ENCODE data around the gene RPL10A. TPM values are rescaled to one million over a fixed set of nuclear protein-coding genes. Genes with fewer than 3 reads are reported as not detected.

Gene RPL10A
- total RNA-seq, 4 donors from 2014 or later, result 952 to 1,436 (median 1,121) TPM

DNA sequence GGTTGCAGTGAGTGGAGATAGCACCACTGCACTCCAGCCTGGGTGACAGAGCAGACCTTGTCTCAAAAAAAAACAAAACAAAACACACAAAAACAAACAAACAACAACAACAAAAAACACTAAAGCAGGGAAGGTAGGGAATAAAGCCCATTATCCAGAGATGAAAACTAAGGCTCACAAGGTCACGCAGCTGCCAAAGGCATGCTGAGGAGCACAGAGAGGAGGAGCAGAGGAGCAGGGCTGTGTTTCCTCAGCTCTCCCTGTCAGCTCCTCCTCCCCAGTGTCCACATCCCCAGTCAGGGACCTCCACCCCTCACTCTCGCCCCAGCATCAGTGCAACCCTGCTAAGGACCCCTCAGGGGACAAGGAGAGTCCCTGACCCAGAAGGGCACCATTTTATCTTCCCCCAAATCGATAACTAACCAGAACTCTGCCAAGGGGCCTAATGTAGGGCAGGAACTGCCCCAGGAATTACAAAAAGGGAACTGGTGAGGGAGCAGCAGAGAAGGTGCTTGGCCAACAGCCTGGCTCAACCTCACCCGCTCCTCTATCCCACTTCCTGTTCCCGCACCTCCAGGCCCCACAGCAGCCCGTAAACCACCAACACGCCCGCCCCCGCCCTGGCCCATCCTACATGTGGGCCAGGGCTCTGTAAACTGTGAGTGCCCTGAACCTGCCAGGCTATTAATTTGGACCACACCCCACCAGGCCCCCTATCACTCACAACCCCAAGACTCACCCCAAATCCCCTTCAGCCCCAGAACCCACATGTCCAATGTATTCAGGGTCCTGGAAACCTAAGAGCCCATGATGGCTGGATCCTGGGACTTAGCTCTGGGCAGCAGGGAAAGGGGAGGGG is 19.7 kb downstream of the RPL10A start:
- H3K4me1 ChIP-seq, result peaks cover 0 to 69% (median 22%) of the 10 kb centered on the region in 4 donors

DNA sequence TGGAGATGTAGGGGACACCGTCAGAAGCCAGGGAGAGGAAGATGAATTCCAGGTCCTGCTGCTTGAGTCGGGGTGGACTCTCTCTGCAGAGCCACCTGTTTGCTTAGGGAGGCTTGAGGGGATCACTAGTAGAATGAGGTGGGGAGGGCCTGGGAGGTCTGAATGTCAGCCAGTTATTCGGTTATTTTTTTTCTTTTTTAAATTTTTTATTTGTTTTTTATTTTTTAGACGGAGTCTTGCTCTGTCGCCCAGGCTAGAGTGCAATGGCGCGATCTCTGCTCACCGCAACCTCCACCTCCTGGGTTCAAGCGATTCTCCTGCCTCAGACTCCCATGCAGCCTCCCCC is 20.3 kb downstream of the RPL10A start:
- TF ChIP-seq POLR2A (IDR thresholded peaks at IDR 0.05) (no peak), EP300 (IDR thresholded peaks at IDR 0.05) (no peak)
- TF ChIP-seq, protein P1, sequence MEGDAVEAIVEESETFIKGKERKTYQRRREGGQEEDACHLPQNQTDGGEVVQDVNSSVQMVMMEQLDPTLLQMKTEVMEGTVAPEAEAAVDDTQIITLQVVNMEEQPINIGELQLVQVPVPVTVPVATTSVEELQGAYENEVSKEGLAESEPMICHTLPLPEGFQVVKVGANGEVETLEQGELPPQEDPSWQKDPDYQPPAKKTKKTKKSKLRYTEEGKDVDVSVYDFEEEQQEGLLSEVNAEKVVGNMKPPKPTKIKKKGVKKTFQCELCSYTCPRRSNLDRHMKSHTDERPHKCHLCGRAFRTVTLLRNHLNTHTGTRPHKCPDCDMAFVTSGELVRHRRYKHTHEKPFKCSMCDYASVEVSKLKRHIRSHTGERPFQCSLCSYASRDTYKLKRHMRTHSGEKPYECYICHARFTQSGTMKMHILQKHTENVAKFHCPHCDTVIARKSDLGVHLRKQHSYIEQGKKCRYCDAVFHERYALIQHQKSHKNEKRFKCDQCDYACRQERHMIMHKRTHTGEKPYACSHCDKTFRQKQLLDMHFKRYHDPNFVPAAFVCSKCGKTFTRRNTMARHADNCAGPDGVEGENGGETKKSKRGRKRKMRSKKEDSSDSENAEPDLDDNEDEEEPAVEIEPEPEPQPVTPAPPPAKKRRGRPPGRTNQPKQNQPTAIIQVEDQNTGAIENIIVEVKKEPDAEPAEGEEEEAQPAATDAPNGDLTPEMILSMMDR (IDR thresholded peaks at IDR 0.05), result no peak
- WGBS, 2 donors, result 69 to 77% methylated on average over 9 of the region's 9 CpGs
- H3K27me3 ChIP-seq, result no peaks in the 10 kb centered on the region
- no peak overlapping the region for H3K4me3 ChIP-seq
- peaks cover 0 to 9% (median 0%) of the 10 kb centered on the region in 3 donors for H3K36me3 ChIP-seq
- DNase-seq (ENCODE audit: low spot score in 2 of 2), result no peak
- peaks cover 0 to 75% (median 22%) of the 10 kb centered on the region in 4 donors for H3K4me1 ChIP-seq
- peak overlapping the region in 3 of 4 donors; percentile 25 to 71 (median 37) for H3K27ac ChIP-seq
- H3K9me3 ChIP-seq, result no peaks in the 10 kb centered on the region

More for the DNA sequence above, 19.7 kb downstream of the RPL10A start:
- WGBS, 2 donors, result 55 to 61% methylated on average over 9 of the region's 9 CpGs
- no peak for DNase-seq (ENCODE audit: low spot score in 2 of 2)
- H3K36me3 ChIP-seq, result peaks cover 0 to 14% (median 0%) of the 10 kb centered on the region in 3 donors
- no peaks in the 10 kb centered on the region for H3K27me3 ChIP-seq
- H3K27ac ChIP-seq, result peak overlapping the region in 3 of 4 donors; percentile 25 to 71 (median 37)
- no peak for TF ChIP-seq EP300 (IDR thresholded peaks at IDR 0.05)
- TF ChIP-seq POLR2A (IDR thresholded peaks at IDR 0.05), result no peak
- TF ChIP-seq, protein P1 (IDR thresholded peaks at IDR 0.05), result no peak
- no peaks in the 10 kb centered on the region for H3K9me3 ChIP-seq
- no peak overlapping the region for H3K4me3 ChIP-seq

DNA sequence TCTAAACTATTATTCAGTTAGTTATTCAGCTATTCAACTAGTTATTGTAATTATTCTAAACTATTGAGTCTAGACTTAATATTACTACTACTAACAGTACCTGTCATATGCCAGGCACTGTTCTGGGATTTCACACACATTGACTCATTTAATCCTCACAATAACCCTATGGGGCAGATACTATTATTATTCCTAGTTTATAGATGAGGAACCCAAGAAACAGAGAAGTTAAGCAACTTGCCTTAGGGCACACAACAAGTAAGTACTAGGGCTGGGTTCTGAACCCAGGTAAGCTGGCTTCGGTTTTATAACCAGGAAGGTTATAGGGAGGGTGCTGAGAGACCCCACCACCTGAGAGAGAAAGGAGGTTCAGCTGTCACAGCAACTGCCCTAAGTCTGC is 20.9 kb downstream of the RPL10A start:
- Histone ChIP-seq H3K9me3 (no peaks in the 10 kb centered on the region), H3K36me3 (peaks cover 0 to 8% (median 0%) of the 10 kb centered on the region in 3 donors), H3K27me3 (no peaks in the 10 kb centered on the region), H3K27ac (peak overlapping the region in 3 of 4 donors; percentile 17 to 87 (median 77)), H3K4me3 (no peak overlapping the region), H3K4me1 (peaks cover 0 to 81% (median 23%) of the 10 kb centered on the region in 4 donors)
- DNase-seq (ENCODE audit: low spot score in 2 of 2), result no peak
- TF ChIP-seq POLR2A (IDR thresholded peaks at IDR 0.05), result no peak
- no peak for TF ChIP-seq EP300 (IDR thresholded peaks at IDR 0.05)
- TF ChIP-seq, protein P1 (IDR thresholded peaks at IDR 0.05), result no peak
- WGBS, 2 donors, result 94 to 95% methylated on average over 1 of the region's 1 CpG

DNA sequence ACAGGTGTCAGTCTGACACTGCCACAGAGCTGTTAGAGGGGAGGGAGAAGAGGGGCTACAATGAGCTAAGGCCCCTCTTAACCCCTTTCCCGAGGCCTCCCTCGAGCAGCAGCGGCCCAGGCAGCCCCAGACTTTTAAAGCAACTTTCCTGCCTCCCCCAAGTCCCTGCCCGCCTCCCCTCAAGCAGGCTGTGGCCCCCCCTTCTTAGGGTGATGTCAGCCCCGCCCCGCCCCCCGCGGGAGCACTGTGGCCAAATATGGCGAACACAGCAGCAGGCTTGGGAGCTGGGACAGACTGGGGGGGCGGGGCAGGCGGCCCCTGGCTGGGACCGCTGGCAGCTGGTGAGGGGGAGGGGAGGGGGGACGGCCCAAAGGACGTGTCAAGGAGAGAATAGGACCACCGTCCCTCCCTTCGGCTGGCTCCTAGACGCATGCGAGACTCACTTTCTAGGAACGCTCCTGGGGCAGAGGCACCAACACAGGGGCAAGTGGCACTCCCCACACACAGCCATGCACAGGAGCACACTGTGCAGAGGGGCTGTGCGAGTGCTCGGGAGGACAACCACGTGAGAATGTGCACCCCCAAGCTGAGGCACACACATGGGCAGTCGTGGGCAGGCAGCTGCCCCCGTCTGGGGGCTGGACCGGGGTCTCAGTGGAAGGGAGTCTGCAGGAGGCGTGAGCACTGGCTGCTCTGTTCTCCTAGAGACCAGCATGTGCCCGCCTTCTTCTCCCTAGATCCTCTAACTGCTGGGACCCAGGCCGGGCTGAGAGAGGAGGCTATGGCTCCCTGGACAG is 22.0 kb downstream of the RPL10A start:
- WGBS, 2 donors, result 5 to 20% methylated on average over 21 to 27 of the region's 28 CpGs
- peak; percentile 39 to 54 for DNase-seq (ENCODE audit: low spot score in 2 of 2)
- peaks cover 0 to 87% (median 31%) of the 10 kb centered on the region in 4 donors for H3K4me1 ChIP-seq
- TF ChIP-seq POLR2A (IDR thresholded peaks at IDR 0.05) (no peak), EP300 (IDR thresholded peaks at IDR 0.05) (peak in 1 of 2 donors; percentile 17)
- TF ChIP-seq, protein P1 (IDR thresholded peaks at IDR 0.05), result no peak
- H3K27ac ChIP-seq, result peak overlapping the region; percentile 17 to 87 (median 70)
- peak overlapping the region in 2 of 4 donors; percentile 6 to 29 for H3K4me3 ChIP-seq
- no peaks in the 10 kb centered on the region for H3K9me3 ChIP-seq
- H3K27me3 ChIP-seq, result no peaks in the 10 kb centered on the region
- no peaks in the 10 kb centered on the region for H3K36me3 ChIP-seq

Data from tibial nerve (tissue), 4 donors.